IPS-15b (cell line): ENCODE measurements around the gene PLCH1.
"Not testable (repeated sequence)": the region's sequence is repeated elsewhere in the genome, so short reads cannot be mapped to it uniquely, and the experiment has no call there.

ENCODE experiments used
- H3K27me3 ChIP-seq: one replicate; pipeline ENCODE4 v1.6.1; 2013; ENCODE audit warnings: low read length; ENCODE audit not compliant: control insufficient read depth, insufficient read depth
- H3K36me3 ChIP-seq: one replicate; pipeline ENCODE4 v1.6.1; 2013; ENCODE audit warnings: low read length; ENCODE audit not compliant: control insufficient read depth, insufficient read depth
- H3K4me1 ChIP-seq: one replicate; pipeline ENCODE4 v1.6.1; 2013; ENCODE audit warnings: mild to moderate bottlenecking, low read length; ENCODE audit not compliant: control insufficient read depth, insufficient read depth
- H3K4me3 ChIP-seq: one replicate; pipeline ENCODE4 v1.5.1; 2013; ENCODE audit warnings: low read depth, low read length
- H3K9ac ChIP-seq: one replicate; pipeline ENCODE4 v1.6.1; 2013; ENCODE audit warnings: low read depth, mild to moderate bottlenecking, low read length
- H3K9me3 ChIP-seq: one replicate; pipeline ENCODE4 v1.6.1; 2013; ENCODE audit warnings: mild to moderate bottlenecking, low read length; ENCODE audit not compliant: control insufficient read depth, insufficient read depth

PLCH1 gene

GRCh38 chr3:155656466-155656865 is 88.4 kb downstream of the PLCH1 start:
- H3K9me3 ChIP-seq, result no peaks in the 10 kb centered on the region
- peaks cover 2% of the 10 kb centered on the region for H3K4me1 ChIP-seq
- no peak overlapping the region for H3K9ac ChIP-seq
- H3K4me3 ChIP-seq, result no peak overlapping the region
- no peaks in the 10 kb centered on the region for H3K27me3 ChIP-seq
- no peaks in the 10 kb centered on the region for H3K36me3 ChIP-seq

GRCh38 chr3:155651489-155652218 is 93.2 kb downstream of the PLCH1 start:
- H3K9me3 ChIP-seq, result no peaks in the 10 kb centered on the region
- H3K4me3 ChIP-seq, result no peak overlapping the region
- peaks cover 6% of the 10 kb centered on the region for H3K4me1 ChIP-seq
- no peak overlapping the region for H3K9ac ChIP-seq
- H3K27me3 ChIP-seq, result no peaks in the 10 kb centered on the region
- H3K36me3 ChIP-seq, result no peaks in the 10 kb centered on the region

- no peak overlapping the region for H3K9ac ChIP-seq
These were observed 96.8 kb downstream of the PLCH1 start for GRCh38 chr3:155648013-155648591.

GRCh38 chr3:155647206-155647605 is 97.7 kb downstream of the PLCH1 start:
- no peak overlapping the region for H3K9ac ChIP-seq
- no peak overlapping the region for H3K4me3 ChIP-seq
- no peaks in the 10 kb centered on the region for H3K9me3 ChIP-seq
- H3K36me3 ChIP-seq, result no peaks in the 10 kb centered on the region
- H3K4me1 ChIP-seq, result peaks cover 8% of the 10 kb centered on the region
- no peaks in the 10 kb centered on the region for H3K27me3 ChIP-seq

More at GRCh38 chr3:155648013-155648591, 96.8 kb downstream of the PLCH1 start:
- peaks cover 8% of the 10 kb centered on the region for H3K4me1 ChIP-seq
- no peaks in the 10 kb centered on the region for H3K36me3 ChIP-seq
- H3K4me3 ChIP-seq, result no peak overlapping the region
- no peaks in the 10 kb centered on the region for H3K27me3 ChIP-seq
- H3K9me3 ChIP-seq, result no peaks in the 10 kb centered on the region

- Histone ChIP-seq H3K9me3 (no peaks in the 10 kb centered on the region), H3K4me1 (peaks cover 8% of the 10 kb centered on the region), H3K27me3 (no peaks in the 10 kb centered on the region), H3K4me3 (no peak overlapping the region), H3K36me3 (no peaks in the 10 kb centered on the region), H3K9ac (no peak overlapping the region)
These were observed 98.2 kb downstream of the PLCH1 start for GRCh38 chr3:155646669-155647068.

GRCh38 chr3:155646128-155646527 is 98.7 kb downstream of the PLCH1 start:
- no peaks in the 10 kb centered on the region for H3K9me3 ChIP-seq
- H3K9ac ChIP-seq, result no peak overlapping the region
- no peaks in the 10 kb centered on the region for H3K27me3 ChIP-seq
- no peaks in the 10 kb centered on the region for H3K36me3 ChIP-seq
- no peak overlapping the region for H3K4me3 ChIP-seq
- peaks cover 8% of the 10 kb centered on the region for H3K4me1 ChIP-seq

GRCh38 chr3:155643581-155644165 is 101.2 kb downstream of the PLCH1 start:
- H3K4me1 ChIP-seq, result peaks cover 13% of the 10 kb centered on the region
- no peaks in the 10 kb centered on the region for H3K36me3 ChIP-seq
- no peaks in the 10 kb centered on the region for H3K9me3 ChIP-seq
- no peak overlapping the region for H3K4me3 ChIP-seq
- no peak overlapping the region for H3K9ac ChIP-seq
- no peaks in the 10 kb centered on the region for H3K27me3 ChIP-seq

GRCh38 chr3:155641956-155642355 is 102.9 kb downstream of the PLCH1 start:
- Histone ChIP-seq H3K27me3 (no peaks in the 10 kb centered on the region), H3K9me3 (no peaks in the 10 kb centered on the region), H3K4me1 (peaks cover 8% of the 10 kb centered on the region), H3K4me3 (no peak overlapping the region), H3K9ac (no peak overlapping the region), H3K36me3 (no peaks in the 10 kb centered on the region)

GRCh38 chr3:155640098-155640497 is 104.8 kb downstream of the PLCH1 start:
- Histone ChIP-seq H3K9ac (no peak overlapping the region), H3K4me1 (peaks cover 6% of the 10 kb centered on the region), H3K27me3 (no peaks in the 10 kb centered on the region), H3K4me3 (no peak overlapping the region), H3K9me3 (no peaks in the 10 kb centered on the region), H3K36me3 (no peaks in the 10 kb centered on the region)

- no peaks in the 10 kb centered on the region for H3K27me3 ChIP-seq
- H3K4me3 ChIP-seq, result no peak overlapping the region
- H3K36me3 ChIP-seq, result no peaks in the 10 kb centered on the region
- no peaks in the 10 kb centered on the region for H3K9me3 ChIP-seq
- H3K4me1 ChIP-seq, result peaks cover 6% of the 10 kb centered on the region
- no peak overlapping the region for H3K9ac ChIP-seq
These were observed 105.3 kb downstream of the PLCH1 start for GRCh38 chr3:155639462-155640055.

- H3K4me3 ChIP-seq, H3K4me1 ChIP-seq, H3K9me3 ChIP-seq, H3K36me3 ChIP-seq, H3K9ac ChIP-seq, H3K27me3 ChIP-seq: not testable (repeated sequence)
These were observed 106.4 kb downstream of the PLCH1 start for GRCh38 chr3:155638461-155638860.

- no peaks in the 10 kb centered on the region for H3K27me3 ChIP-seq
- H3K9me3 ChIP-seq, result no peaks in the 10 kb centered on the region
- H3K4me3 ChIP-seq, result no peak overlapping the region
- no peaks in the 10 kb centered on the region for H3K36me3 ChIP-seq
- H3K9ac ChIP-seq, result no peak overlapping the region
- H3K4me1 ChIP-seq, result peaks cover 6% of the 10 kb centered on the region
These were observed 107.3 kb downstream of the PLCH1 start for GRCh38 chr3:155637567-155637966.
